Pancreas (tissue), 10 donors: ENCODE results near the gene TEX52. TPM values are rescaled to one million over a fixed set of nuclear protein-coding genes. Genes with fewer than 3 reads are reported as not detected.

Source experiments
- ATAC-seq, 4 donors: fragments of 200-7000 bp; cut with Tn5 transposase; one replicate each; pipeline versions ENCODE4 v1.8.0 to v1.9.1; 2020; ENCODE audit warnings: mild to moderate bottlenecking in 4 of 4, moderate library complexity in 4 of 4
- DNase-seq, 6 donors: peaks; one replicate each; pipeline ENCODE4 v3.0.0-alpha.2; 2020
- FAIRE-seq: peaks from 2 replicates; lab custom pipeline; 2012; peaks lifted over from hg19 to GRCh38; lab: Jason Lieb, UNC
- H3K27ac ChIP-seq, 4 donors: fragments of 200-600 bp; sonication (generic); 1 replicate in 3 of 4; 2 replicates in 1 of 4; pipeline versions ENCODE4 v1.5.0 to v1.8.0; 2020
- H3K27me3 ChIP-seq, 4 donors: fragments of 200-600 bp; one replicate each; pipeline ENCODE4 v1.8.0; 2021
- H3K36me3 ChIP-seq, 3 donors: fragments of 200-600 bp; sonication (generic) in 1 of 3; one replicate each; pipeline versions ENCODE4 v1.5.0 to v1.8.0; 2020 to 2021
- H3K4me1 ChIP-seq, 3 donors: fragments of 200-600 bp; one replicate each; pipeline ENCODE4 v1.8.0; 2021
- H3K4me3 ChIP-seq, 4 donors: fragments of 200-600 bp; sonication (generic) in 2 of 4; one replicate each; pipeline versions ENCODE4 v1.5.0 to v1.8.0; 2020 to 2021
- H3K9me3 ChIP-seq, 4 donors: fragments of 200-600 bp; one replicate each; pipeline ENCODE4 v1.8.0; 2021
- CTCF ChIP-seq, 4 donors: fragments of 200-600 bp; sonication (generic) in 3 of 4; IDR thresholded peaks; one replicate each; pipeline versions ENCODE4 v1.5.0 to v1.8.0; 2021; ENCODE audit warnings: antibody characterized with exemption in 4 of 4
- WGBS, 2 donors: extraction: QIAGEN DNeasy Blood & Tissue Kit; methylation state at CpG; one replicate each; pipeline ENCODE4 v1.1.7; 2013; 5-methylcytosine and 5-hydroxymethylcytosine counted together
- intact Hi-C, 3 donors: fragments of 100-400 bp; cut with DNase I; formaldehyde crosslinking; loops; one replicate each; pipeline versions ENCODE4 v1.11.1 to v1.14.2; 2022
- polyA plus RNA-seq, 2 donors: library from polyadenylated mRNA; stranded (reverse); fragments of 200-250 nt; gene quantifications; one replicate each; pipeline ENCODE4 v1.2.3, GENCODE V29; 2013
- total RNA-seq, 6 donors: library from RNA; stranded (reverse); fragmentation: NEBNext Ultra II Directional in 4 of 6; extraction: Animal tissue kit (Norgen Biotek cat#: 25700) in 4 of 6; gene quantifications; one replicate each; pipeline versions ENCODE4 v1.2.1 to v1.2.4, GENCODE V29; 2021 to 2023
- donor health status: healthy with polysubstance abuse.
- donor health status: DM: no; HTN: no; CAD: no; lungs with moderate emphysema.
- donor health status: DM: no; HTN: no; CAD: no.
- donor health status: control.
- donor health status: control.
- donor health status: Bipolar disorder and iron deficiency.
- donor health status: DM: yes; HTN: yes; CAD: no.
- donor health status: DM: no; HTN: no; CAD: no.
- donor health status: DM: no; HTN: no; CAD: no.
- donor health status: DM: yes; HTN: yes; CAD: no.

Gene TEX52
- total and polyA plus RNA-seq, 8 donors, result 0.19 TPM; not detected in 7

GRCh38 chr12:2823483-2823882, 33.4 kb downstream of the TEX52 start:
- Histone ChIP-seq H3K27ac (no peak overlapping the region), H3K4me1 (no peaks in the 10 kb centered on the region), H3K4me3 (no peak overlapping the region), H3K36me3 (peaks cover 9 to 89% (median 33%) of the 10 kb centered on the region in 3 donors), H3K27me3 (no peaks in the 10 kb centered on the region), H3K9me3 (no peaks in the 10 kb centered on the region)
- no peak for FAIRE-seq
- TF ChIP-seq CTCF (IDR thresholded peaks at IDR 0.05), result no peak
- WGBS, 2 donors, result 78 to 79% methylated on average over 7 of the region's 7 CpGs
- DNase-seq, result no peak
- intact Hi-C loops, result no loop called here
- no peak for ATAC-seq

GRCh38 chr12:2820432-2820831, 36.4 kb downstream of the TEX52 start:
- no peaks in the 10 kb centered on the region for H3K9me3 ChIP-seq
- H3K4me1 ChIP-seq, result no peaks in the 10 kb centered on the region
- H3K4me3 ChIP-seq, result no peak overlapping the region
- H3K36me3 ChIP-seq, result peaks cover 9 to 74% (median 31%) of the 10 kb centered on the region in 3 donors
- no peak for DNase-seq
- no peak for ATAC-seq
- intact Hi-C loops, result no loop called here
- no peak for TF ChIP-seq CTCF (IDR thresholded peaks at IDR 0.05)
- 84 to 90% methylated on average over 8 to 9 of the region's 9 CpGs for WGBS, 2 donors
- FAIRE-seq, result no peak
- no peaks in the 10 kb centered on the region for H3K27me3 ChIP-seq
- no peak overlapping the region for H3K27ac ChIP-seq

- DNase-seq (no peak), FAIRE-seq (no peak), ATAC-seq (no peak)
- Histone ChIP-seq H3K4me3 (no peak overlapping the region), H3K27me3 (no peaks in the 10 kb centered on the region), H3K27ac (no peak overlapping the region), H3K36me3 (peaks cover 7 to 67% (median 26%) of the 10 kb centered on the region in 3 donors), H3K4me1 (no peaks in the 10 kb centered on the region), H3K9me3 (no peaks in the 10 kb centered on the region)
- intact Hi-C loops, result no loop called here
- TF ChIP-seq CTCF (IDR thresholded peaks at IDR 0.05), result no peak
- 95 to 96% methylated on average over 15 of the region's 15 CpGs for WGBS, 2 donors
These were observed 37.0 kb downstream of the TEX52 start for GRCh38 chr12:2819810-2820209.

GRCh38 chr12:2813214-2814185, 43.3 kb downstream of the TEX52 start:
- Histone ChIP-seq H3K36me3 (peaks cover 0 to 11% (median 7%) of the 10 kb centered on the region in 3 donors), H3K9me3 (no peaks in the 10 kb centered on the region), H3K27ac (peak overlapping the region; percentile 90 to 96 (median 94)), H3K4me1 (peaks cover 8 to 12% (median 10%) of the 10 kb centered on the region in 3 donors), H3K4me3 (peak overlapping the region; percentile 37 to 61 (median 57)), H3K27me3 (no peaks in the 10 kb centered on the region)
- ATAC-seq, result peak; percentile 31 to 72 (median 52)
- intact Hi-C loops, result no loop called here
- TF ChIP-seq CTCF (IDR thresholded peaks at IDR 0.05), result peak in 3 of 4 donors; percentile 16 to 36 (median 31)
- FAIRE-seq, result no peak
- 7 to 11% methylated on average over 10 of the region's 10 CpGs for whole genome bisulfite sequencing, 2 donors
- DNase-seq, result peak in 1 of 6 donors; percentile 51
